ENCODE measurements around the gene NANOS3.

Gene NANOS3

DNA sequence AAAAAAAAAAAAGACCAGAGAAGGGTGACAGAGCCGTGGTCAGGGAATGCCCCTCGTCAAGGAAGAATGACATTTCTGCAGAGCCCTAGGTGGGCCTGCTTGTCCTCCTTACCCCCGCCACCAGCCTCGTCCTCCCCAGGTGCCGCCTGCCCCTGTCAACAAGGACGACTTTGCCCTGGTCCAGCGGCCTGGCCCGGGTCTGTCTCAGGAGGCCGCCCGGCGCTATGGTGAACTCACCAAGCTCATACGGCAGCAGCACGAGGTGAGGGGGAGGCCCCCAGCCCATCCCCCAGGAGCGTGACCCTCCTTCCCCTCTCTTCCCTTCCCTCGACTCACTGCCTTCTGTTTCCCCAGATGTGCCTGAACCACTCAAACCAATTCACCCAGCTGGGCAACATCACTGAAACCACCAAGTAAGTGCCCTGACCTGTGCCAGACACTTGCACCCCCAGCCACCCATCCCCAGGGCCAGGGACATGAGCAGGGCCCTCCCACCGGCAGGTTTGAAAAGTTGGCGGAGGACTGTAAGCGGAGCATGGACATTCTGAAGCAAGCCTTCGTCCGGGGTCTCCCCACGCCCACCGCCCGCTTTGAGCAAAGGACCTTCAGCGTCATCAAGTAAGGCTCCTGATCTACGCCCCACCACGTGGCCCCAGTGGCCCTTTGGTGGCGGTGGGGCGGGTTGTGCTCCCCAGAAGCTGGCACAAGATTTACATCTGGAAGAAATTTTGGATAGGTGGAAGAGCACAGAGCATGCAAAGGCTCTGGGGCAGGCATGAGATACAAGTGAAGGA, 46.5 kb downstream of the NANOS3 start:
- DNase-seq, result no peak

DNA sequence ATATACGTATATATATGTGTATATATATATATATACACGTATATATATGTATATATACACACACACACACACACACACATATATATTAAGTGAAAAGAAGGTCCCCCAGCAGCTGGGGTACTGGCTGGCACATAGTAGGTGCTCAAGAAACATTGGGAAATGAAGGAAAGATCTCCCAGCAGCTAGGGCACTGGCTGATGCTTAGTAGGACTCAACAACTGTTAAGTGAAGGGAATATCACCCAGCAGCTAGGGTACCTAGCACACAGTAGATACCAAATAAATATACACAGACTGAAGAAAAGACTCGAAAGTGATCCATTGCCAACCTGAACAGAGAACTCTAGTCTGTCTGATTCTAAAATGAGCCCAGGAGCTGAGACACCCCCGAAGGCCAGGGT, 49.1 kb downstream of the NANOS3 start:
- no peak for DNase-seq

GRCh38 chr19:13926715-13927114, 49.8 kb downstream of the NANOS3 start:
- no peak for DNase-seq

- no peak for DNase-seq
These were observed 52.4 kb downstream of the NANOS3 start for GRCh38 chr19:13929340-13929739.

GRCh38 chr19:13929956-13930355, 53.0 kb downstream of the NANOS3 start:
- no peak for DNase-seq

All from CD4-positive, alpha-beta T cell treated with Interleukin-17A for 1 hour (primary cell).